NCI-H69 (cell line): ENCODE measurements around the gene DGAT2L6.
A peak's percentile ranks its signal among the peaks of the same experiment; 100 is the strongest.

Experiments
- DNase-seq: peaks from one replicate; lab custom pipeline; 2025; lab: John Stamatoyannopoulos, UW

Gene DGAT2L6

GRCh38 chrX:70176938-70177533 is at the start of gene DGAT2L6:
TSS of gene DGAT2L6 (plus strand) at chrX:70177483. CDS start at chrX:70177583, 100 bp downstream.
- peak; percentile 6 for DNase-seq

DNA sequence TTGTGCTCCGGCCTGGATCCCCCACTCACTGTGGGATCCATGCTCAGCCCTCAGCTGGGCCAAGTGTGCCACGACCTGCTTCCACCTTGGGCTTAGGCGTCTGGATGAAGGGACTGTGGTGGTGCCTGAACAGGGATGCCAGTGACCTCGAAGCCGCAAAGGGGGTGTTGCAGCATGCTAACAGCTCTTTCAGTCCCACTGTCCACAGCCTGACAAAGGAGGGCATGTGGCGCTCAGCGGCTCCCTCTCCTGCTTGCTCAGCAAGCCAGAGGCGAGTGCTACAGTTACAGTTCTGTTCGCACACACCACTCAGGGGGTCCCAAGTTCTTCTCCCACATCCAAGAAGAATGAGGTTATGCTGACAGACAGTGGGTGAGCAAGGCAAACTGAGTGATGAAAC is 49.2 kb upstream of the DGAT2L6 start:
- DNase-seq: no peak

DNA sequence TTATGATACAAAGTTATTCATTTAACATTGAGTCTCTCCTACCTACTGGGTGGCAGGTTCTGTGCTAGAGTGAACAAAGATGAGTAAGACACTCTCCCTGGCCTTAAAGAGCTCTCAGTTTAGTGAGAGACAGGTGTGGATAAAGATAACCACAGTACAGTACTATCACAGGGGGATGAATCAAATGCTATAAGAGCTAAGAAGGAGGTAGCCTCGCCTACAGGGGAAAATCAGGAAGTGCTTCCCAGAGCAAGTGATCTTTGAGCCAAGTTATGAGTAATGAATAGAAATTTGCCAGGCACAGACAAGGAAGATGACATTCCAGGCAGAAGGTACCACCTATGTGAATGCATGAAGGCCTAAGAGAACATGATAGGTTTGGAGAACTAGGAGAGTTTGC is 47.5 kb upstream of the DGAT2L6 start:
- peak; percentile 1 for DNase-seq

- DNase-seq: peak; percentile 0
These were observed 45.1 kb upstream of the DGAT2L6 start for GRCh38 chrX:70132224-70132623.

- DNase-seq: no peak
These were observed 44.4 kb upstream of the DGAT2L6 start for GRCh38 chrX:70132877-70133302.

DNA sequence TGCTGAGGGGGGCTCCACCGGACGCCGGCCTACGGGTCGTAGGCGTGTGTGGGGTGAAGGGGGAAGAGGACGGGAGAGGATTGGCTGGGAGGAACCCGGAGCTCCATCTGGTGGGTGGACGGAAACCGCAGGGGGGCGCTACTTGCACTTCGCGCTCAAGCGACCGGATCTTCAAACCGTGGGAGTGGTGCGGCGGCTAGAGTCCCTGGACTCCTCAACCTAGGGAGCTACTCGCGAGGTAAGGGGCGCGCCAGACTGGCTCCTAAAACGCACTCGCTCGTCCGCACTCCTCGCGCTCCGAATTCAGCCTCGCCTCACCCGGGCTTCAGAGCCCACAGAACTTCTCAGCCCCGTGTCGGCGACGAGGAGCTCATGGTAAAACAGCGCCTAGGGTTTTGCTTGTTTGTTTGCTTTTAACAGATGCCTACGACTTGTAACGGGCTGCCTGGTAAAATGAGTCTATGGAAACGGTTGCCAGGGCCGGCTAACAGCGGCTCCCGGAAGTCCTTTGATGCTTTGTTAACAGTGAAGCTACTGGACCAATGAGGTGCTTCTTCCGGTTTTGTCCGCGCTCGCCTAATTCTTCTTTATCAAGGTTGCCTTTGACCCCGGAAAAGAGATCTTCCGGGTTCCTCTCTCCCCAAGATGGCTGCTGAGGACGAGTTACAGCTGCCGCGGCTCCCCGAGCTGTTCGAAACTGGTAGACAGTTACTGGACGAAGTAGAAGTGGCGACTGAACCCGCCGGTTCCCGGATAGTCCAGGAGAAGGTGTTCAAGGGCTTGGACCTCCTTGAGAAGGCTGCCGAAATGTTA is 43.8 kb upstream of the DGAT2L6 start, which contains the start of gene IGBP1:
IGBP1 (plus strand) TSS at position 145 of the 813 bp plus-strand sequence; CDS start at position 646, 501 bp downstream.
- peak; percentile 92 for DNase-seq

DNA sequence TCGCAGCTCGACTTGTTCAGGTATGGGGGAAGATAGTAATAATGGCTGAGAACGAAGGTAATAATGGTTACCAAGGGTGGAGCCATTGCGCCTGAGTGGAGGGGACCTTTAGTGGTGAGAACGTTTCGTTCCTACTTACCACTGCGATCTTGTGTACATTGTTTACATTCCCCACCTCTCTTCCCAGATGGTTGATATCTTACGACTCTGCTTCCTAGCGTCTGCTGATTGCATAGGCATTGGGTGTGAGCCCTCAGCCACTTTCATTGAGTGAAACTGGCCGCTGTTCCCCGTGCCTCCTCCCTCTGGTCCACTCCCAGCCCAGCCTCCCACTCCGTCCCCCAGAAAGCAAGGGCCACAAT is 43.2 kb upstream of the DGAT2L6 start:
- peak; percentile 53 for DNase-seq

DNA sequence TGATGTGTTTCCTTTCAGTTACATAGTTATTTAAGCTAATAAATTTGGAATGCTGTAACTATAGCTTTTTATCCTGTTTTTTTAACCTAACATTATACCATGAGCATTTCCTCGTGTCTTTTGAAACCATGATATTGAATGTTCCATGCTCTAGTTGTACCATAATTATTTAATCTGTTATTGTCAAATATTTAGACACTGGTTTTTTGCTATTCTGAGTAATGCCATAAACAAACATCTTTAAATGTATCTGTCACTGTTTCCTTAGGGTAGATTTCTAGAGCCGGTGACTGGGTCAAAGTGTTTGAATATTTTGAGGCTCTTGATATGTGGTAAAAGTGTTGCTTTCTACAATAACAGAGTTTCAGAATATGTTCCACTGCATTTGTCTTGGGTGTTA is 38.7 kb upstream of the DGAT2L6 start:
- DNase-seq: no peak

DNA sequence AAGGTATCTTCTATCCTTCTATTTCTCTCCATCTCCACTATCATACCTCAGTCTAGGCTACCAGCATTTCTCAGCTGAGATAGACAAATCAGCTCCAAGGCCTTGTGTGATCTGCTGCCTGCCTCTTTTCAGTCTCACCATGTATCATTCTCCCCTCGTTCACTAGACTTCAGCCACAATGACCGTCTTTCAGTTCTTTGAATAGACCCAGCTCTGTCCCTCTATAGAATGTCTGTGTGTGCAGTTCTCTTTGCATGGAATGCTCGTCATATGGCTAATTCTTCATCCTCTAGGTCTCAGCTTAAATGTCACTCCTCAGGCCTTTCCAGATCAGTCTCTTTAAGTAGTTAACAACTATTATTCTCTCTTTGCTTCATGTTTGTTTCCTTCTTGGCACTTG is 37.5 kb upstream of the DGAT2L6 start:
- no peak for DNase-seq

DNA sequence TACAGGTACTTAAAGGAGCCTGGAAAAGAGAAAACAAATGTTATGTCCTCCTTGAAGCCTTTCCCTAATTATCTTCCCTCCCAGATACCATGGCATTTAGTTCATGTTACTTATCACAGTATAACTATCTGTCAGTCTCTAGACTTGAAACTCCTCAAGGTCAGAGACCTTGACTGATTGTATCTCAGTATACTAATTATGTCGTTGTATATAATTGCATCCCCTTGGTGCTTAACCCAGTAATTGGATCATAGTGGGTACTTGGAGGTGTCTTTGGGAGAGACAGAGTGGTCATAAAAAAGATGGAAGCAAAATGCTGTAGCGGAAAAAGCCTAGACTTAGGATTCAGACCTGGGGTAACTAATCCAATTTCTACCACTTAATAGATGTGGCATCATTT is 35.9 kb upstream of the DGAT2L6 start:
- peak; percentile 41 for DNase-seq

- DNase-seq: no peak
These were observed 10.4 kb upstream of the DGAT2L6 start for GRCh38 chrX:70166601-70167590.

DNA sequence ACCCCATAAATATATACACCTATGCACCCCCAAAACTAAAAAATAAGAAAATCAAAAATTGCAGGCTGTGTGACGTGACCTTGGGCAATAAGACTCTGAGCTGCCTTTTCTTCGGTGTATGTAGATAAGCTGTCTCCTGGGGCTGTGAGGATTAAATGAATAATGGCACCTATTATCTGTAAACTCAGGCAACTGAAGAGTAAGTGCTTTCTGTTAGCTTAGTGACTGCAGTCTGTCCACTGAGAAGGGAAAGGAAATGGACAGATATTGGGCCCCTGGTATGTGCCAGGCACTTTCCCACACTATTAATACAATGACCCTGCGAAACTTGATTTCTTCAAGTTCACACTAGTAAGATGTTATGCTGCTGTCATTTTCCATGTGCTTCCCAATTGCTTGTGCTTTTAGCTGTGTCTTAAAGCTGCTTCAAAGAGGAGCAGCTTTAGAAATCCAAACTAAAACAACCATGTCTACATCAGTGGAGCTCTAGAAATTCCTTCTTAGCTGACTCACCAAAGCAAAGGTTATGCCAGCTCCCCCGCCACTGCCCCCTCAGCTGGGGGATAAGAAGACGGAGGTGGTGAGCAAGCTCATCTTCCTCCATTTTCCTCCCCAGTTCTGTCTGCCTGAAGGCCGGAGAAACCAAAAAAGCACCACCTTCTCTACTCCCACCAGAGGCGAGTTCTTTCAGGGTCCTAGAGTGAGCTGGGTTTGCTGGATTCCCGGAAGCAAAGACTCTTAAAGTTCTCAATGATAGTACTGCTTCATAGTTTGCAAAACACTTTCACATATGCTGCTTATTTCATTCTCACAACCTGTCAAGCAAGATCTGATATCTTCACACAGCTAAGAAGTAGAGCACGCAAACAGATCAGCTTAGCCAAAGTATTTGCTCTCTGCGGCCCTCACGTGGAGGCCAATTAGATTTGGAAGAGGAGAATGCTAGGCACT is 8.8 kb upstream of the DGAT2L6 start:
- peak; percentile 36 for DNase-seq

GRCh38 chrX:70169281-70169680 is 8.0 kb upstream of the DGAT2L6 start:
- DNase-seq: peak; percentile 1

DNA sequence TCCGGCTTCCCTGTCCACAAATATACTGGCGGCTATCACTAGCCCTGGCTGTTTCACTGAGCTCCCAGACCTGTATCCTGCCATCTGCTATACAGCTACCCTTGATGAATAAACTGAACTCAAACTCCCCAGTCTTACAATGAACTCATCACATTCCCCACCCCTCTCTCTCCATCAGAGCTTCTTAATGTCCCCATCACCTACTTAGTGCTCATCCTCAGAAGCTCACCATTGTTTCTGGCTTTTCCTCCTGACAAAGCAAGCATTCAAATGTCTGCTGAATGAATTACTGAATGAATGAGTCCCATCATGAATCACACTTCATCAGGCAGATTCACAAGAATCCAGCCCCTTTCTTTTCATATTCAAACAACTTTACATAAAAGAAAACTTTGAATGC is 5.7 kb upstream of the DGAT2L6 start:
- DNase-seq: no peak

DNA sequence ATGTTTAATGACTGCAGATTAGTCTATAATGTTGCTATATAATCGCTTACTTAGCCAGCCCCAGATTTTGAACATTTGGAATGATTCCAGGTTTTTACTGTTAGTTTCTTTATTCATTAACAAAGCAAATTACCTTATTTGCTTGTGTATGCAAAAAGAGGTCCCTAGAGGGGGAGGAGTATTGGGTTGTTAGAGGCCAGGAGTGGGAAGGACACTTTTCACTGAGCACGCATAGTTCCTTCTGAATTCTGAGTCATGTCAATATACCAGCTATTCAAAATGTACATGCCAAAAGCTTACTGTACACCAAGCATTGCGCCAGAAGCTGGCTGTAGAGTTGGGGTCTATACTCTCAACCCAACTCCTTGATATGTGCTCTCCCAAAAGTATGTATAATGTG is 5.1 kb upstream of the DGAT2L6 start:
- peak; percentile 6 for DNase-seq

DNA sequence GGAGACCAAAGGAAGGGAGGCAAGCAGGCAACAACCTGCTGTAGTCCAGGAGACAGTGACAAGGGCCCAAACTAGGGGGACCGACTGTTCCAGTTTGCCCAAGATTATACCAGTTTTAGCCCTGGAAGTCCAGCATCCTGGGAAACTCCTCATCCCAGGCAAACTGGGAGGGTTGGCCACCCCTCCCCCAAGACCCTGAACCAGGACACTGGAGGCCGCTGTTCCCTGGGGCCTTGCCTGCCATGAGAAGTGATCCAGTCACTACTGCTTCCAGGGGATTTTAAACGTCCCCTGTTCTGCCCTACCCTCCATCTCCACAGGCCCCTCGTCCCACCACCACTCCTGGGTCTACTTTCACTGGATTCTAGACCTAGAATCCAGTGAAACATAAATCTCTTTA is 4.3 kb upstream of the DGAT2L6 start:
- DNase-seq: no peak

DNA sequence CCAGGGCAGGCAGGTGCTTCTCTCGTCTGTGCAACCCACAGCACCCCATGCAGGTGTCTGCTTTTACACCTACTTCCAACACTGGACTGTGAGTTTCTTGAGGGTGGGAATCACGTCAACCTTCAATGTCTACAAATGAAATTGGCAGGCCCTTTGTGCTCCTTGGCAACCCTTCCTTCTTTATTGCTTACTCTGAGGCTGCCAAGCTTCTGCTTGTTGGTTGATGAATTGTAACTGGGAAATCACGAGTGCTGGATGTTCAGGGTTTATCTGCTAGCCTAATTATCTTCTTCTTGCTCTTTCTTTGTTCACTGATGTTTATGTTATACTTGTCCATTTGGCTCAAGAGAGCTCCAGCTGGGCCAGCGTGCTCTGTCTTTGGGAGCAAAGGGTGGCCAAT is 2.5 kb upstream of the DGAT2L6 start:
- peak; percentile 31 for DNase-seq

- no peak for DNase-seq
These were observed 1.9 kb upstream of the DGAT2L6 start for GRCh38 chrX:70175338-70175737.

DNA sequence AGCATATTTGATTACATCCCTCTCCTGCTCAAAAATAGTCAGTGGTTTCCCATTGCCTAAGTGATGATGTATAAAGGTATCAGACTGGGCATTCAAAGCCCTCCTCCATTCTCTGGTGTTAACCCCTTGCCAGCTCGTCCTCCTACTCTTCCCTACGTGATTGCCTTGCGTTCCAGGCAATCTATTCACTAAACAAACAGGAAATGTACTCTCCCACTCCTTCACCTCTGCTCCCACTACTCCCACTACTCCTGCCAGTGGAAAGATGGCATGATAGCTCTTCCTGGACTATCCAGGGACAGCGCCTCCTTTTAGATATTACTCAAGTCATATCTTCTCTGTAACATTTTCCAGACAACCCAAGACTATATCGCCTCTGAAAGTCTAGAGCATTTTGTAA is 5.8 kb downstream of the DGAT2L6 start:
- no peak for DNase-seq

- no peak for DNase-seq
These were observed 12.9 kb downstream of the DGAT2L6 start for GRCh38 chrX:70190225-70190624.
